Endometrial microvascular endothelial cells (primary cell): Measurements from ENCODE around the gene STX11. TPM values are rescaled to one million over a fixed set of nuclear protein-coding genes. Genes with fewer than 3 reads are reported as not detected.

ENCODE experiments used
- in situ Hi-C: cut with HindIII; loops from 2 replicates; pipeline ENCODE4 v1.10.0; 2017; ENCODE audit warnings: low sequenced_read_pairs, low pct_unique_long_range_greater_than_20kb; ENCODE audit errors: inconsistent ontology term
- total RNA-seq: library from RNA; depleted of rRNA; stranded (reverse); fragments of >200 nt; gene quantifications from one replicate; pipeline ENCODE4 v1.2.3, GENCODE V29; 2015; ENCODE audit errors: inconsistent ontology term

STX11 gene
- total RNA-seq, 1 donor from 2014 or later: 14.0 TPM

DNA sequence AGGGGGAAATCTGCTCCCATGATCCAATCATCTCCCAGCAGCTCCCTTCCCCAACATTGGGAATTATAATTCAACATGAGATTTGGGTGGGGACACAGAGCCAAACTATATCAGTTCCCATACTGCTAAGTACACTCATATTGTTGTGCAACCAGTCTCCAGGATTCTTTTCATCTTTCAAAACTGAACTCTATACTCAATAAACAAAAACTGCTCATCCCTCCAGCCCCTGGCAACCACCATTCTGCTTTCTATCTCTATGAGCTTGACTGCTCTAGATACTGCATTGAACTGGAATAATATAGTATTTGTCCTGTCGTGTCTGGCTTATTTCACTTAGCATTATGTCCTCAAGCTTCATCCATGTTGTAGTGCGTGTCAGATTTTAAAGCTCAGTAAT lies 42.9 kb downstream of the STX11 start:
- in situ Hi-C loops: no loop called here

DNA sequence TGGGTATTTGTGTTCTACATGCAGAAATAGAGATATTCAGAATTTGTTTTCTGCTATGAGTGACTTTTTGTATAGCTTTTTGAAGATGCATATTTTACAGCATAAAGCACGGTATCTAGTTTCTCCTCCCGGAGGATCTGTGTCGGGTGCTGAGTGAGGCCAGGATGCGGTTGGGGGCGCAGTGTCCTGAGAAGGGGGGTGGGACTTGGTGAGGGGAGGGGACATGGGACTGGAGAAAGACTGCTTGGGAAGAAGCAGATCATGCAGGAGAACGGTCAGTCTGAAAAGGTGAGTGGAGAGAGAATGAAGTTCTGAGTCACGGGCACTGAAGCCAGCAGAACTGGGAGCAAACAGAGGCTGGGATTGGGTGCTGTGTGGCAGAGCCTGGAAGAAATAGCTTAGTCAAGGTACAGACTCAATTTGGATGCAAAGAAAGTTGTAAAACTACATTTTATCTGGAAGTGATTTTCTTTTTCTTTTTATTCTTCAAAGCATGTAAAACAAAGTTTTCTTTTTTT lies 44.0 kb downstream of the STX11 start:
- in situ Hi-C loops: no loop called here

- in situ Hi-C loops: no loop called here
Measured at GRCh38 chr6:144195671-144196270, 45.5 kb downstream of the STX11 start.

- in situ Hi-C loops: no loop called here
Measured at GRCh38 chr6:144197919-144198318, 47.6 kb downstream of the STX11 start.

GRCh38 chr6:144202879-144203468 lies 52.7 kb downstream of the STX11 start:
- in situ Hi-C loops: no loop called here

DNA sequence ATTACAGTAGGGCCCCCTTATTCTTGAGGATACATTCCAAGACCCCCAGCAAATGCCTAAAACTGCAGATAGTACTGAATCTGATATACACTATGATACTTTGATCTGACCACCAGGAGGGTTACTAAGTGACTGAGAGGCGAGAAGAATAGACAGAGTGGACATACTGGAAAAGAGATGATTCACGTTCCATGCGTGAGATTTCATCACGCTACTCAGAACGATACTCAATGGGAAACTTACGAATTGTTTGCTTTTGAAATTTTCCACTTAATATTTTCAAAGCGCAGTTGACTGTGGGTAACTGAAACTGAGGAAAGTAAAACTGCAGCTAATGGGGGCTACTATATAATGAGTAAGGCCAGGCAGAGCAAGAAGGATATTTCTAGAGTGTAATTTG lies 60.8 kb downstream of the STX11 start:
- in situ Hi-C loops: no loop called here

DNA sequence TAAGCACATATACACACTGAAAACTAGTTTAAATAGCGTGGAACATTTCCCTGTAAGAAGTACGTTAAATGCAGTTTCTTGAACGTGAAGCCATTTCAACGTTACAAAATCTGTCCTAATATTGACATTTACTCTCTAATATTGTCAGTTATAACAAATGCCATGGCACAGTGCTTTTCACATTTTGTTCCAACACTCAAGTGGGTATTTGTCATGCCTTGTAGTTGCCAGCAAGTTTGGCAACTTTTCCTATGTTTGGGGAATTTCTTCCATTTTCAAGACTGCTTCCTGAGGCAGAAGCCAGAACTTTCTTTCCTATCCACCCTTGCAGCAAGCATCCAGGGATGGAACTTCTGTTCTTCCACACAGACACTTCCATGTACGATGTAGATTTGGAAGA lies 63.0 kb downstream of the STX11 start:
- in situ Hi-C loops: no loop called here

GRCh38 chr6:144214029-144214428 lies 63.7 kb downstream of the STX11 start:
- in situ Hi-C loops: no loop called here

- in situ Hi-C loops: no loop called here
Measured at GRCh38 chr6:144214622-144215401, 64.5 kb downstream of the STX11 start.

DNA sequence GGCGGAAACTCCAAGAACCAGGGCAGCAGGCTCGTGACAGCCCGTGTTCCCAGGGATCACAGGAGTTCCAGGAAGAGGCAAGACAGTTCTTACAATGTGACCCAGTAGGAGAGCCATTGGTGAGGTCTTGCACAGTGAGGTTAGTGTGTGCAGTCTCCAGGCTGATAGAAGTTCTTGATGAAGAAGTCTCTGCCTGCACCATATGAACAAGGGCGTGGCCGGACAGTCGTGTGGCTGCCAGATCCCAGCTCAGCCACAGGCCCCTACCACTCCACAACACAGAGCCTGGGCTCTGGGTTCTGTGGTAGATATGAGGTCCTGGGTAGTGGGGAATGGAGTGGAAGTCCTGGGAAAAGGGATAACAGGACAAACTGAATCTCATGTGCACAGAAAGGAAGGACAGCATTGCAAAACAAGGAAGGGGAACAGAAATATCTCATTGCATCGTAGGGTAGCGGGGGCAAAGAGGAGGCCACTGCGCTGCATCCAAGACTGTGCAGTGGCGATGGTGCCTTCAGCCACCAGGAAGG lies 65.2 kb downstream of the STX11 start:
- in situ Hi-C loops: no loop called here

DNA sequence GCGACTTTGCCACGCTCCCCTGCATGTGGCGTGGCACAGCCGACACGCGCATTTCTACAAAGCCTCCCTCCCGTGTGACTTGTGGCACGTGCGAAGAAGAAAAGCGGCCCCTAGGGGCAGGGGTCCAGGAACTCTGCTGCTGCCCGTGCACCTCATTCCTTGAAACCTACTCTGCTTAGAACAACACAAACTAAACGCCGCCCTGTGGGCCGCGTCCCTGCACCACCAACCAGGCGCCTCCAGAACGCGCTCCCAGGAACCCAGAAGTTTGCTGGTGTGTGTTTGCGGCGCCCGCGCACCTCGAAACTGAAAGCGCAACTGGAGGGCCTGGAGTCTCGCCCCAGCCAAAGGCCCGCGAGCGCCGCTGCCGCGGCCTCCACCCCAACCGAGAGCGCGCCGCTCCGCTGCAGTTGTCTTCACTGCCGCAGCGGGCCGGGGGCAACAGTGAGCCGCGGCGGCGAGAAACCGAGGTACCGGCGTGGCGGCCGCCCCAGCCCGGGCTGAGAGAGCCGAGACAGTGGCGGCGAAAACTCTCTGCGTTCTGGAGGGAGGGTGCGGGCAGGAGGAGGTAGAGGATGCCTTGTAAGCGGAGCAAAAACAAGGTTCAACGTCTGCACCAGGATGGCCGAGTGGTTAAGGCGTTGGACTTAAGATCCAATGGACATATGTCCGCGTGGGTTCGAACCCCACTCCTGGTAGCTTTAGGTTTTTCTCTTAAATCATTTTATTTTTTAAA lies 65.8 kb downstream of the STX11 start:
- in situ Hi-C loops: no loop called here

- in situ Hi-C loops: no loop called here
Measured at GRCh38 chr6:144216668-144217218, 66.4 kb downstream of the STX11 start.

GRCh38 chr6:144217264-144217663 lies 66.9 kb downstream of the STX11 start:
- in situ Hi-C loops: no loop called here

GRCh38 chr6:144217797-144218196 lies 67.5 kb downstream of the STX11 start:
- in situ Hi-C loops: no loop called here

- in situ Hi-C loops: no loop called here
Measured at GRCh38 chr6:144219056-144219685, 68.9 kb downstream of the STX11 start.

GRCh38 chr6:144220031-144220790 lies 69.9 kb downstream of the STX11 start:
- in situ Hi-C loops: no loop called here

GRCh38 chr6:144223686-144224085 lies 73.4 kb downstream of the STX11 start:
- in situ Hi-C loops: no loop called here

GRCh38 chr6:144231721-144232120 lies 81.4 kb downstream of the STX11 start:
- in situ Hi-C loops: no loop called here
